Activated gamma-delta T cell treated with Interleukin-2 at 50 U/mL for 16 hours (primary cell): ENCODE measurements around the gene ULBP2.
"Not testable (repeated sequence)": the region's sequence is repeated elsewhere in the genome, so short reads cannot be mapped to it uniquely, and the experiment has no call there.

Experiments
- DNase-seq: peaks from one replicate; pipeline ENCODE4 v3.0.0-alpha.2; 2020

The ULBP2 gene

DNA sequence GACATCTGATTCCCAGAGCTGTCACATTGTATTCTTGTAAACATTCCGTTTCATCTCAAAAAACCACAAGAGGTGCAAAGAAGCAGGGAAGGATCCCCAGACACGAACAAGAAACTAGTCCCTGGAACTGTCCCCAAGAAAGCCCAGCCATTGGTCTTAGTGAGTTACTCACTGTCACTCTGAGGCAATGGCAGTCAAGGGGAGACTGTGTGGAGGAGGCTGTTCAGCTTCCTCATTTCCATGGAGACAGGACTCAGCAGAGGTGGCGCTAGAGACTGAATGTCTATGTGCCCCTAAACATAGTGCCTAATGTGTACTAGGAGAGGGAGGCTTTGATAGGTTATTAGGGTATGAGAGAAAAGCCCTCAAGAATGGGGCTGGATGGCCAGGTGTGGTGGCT is 33.0 kb downstream of the ULBP2 start:
- DNase-seq = no peak

DNA sequence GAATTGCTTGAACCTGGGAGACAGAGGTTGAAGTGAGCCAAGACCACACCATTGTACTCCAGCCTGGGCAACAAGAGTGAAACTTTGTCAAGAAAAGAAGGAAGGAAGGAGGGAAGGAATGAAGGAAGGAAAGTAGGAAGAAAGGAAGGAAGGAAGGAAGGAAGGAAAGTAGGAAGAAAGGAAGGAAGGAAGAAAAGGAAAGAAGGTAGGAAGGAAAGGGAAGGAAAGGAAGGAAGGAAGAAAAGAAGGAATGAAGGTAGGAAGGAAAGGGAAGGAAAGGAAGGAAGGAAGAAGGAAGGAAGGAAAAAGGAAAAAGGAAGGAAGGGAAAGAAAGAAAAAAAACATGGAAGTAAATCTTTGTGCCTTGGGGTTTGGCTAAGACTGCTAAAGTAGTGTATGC is 33.6 kb downstream of the ULBP2 start:
- DNase-seq = no peak

DNA sequence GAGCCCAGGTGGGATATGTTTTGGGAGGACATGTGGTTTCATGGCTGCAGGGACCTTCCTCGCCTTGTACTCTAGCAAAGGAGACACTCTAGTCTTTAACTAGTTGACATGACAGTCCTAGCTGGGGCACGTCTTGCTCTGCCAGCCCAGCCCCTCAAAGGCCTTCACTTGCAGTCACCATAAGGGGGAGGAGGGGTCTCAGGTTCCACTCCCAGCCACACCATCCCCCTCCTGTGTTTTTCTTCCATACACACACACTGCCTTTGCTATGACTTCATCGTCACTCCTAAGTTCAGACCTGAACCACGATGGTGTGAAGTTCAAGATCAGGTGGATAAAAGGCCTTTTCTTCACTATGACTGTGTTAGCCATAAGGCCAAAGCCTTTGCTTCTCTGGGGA is 35.4 kb downstream of the ULBP2 start:
- DNase-seq = no peak

DNA sequence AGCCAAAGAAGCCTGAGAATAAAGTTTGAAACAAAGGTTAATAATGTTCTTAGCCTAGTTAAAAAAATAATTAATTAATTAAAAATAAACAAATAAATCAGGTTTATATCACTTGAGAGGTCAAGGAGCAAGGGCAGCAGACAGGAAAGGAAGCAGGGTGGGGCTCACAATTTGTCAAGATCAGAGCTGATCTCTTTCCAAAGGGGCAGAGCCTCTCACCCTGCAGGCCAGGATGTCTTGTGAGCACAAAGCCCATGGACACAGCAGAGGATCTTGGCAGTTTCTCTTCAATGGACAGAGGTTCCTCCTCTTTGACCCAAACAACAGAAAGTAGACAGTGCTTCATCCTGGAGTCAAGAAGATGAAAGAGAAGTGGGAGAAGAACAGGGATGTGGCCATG is 36.8 kb downstream of the ULBP2 start:
- DNase-seq = no peak

DNA sequence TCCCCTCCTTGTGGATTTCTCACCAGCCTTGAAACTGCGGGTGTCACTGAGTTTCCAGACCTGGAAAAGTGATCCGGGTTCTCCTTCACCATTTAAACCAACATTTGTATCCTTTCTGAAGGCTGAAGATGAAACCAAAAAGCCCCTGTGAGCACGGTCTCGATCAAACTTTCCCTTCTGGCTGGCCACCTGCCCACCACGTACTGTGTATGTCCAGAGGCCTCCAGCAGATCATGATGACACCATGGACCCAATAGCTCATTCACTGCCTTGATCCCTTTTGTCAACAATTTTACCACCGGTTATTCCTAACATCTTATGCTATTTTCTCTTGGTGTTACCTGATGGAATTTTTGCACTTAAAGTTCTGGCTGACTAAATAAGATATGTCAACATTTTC is 37.5 kb downstream of the ULBP2 start:
- no peak for DNase-seq

DNA sequence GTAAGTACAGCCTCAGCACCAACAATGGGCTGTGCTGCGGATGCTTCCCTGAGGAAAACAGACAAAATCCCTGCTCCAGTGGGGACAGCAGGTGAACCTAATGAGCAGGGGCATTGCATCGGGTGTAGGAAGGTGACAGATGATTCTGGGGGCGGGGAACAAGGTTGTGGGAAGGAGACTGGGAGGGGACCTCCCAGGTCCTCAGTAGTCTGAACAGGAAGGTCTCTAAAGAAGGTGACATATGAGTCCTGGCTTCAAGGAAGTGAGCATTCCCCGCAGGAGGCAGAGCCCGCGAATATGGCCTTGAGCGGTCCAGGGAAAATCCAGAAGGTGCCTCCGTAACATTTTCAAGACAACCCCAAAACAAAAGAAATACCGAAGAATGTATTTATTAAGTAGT is 41.3 kb downstream of the ULBP2 start:
- DNase-seq = no peak

DNA sequence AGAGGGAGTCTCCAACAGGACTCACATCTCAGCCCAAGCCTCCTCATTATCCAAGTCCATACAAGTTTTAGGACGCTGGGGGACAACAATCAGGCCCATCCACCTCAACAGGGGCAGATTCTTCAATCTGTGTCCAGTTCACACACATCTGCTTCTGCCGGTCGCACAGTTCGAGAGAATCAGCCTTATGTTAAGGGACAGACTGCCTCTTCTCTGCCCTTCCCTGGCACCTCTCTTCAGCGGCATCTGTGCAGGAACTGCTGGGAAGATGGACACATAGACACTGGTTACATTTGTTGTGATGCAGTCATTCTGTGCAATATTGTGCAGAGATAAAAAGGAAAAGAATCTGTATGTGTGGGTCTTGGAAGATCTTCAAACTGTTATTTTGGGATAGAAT is 43.0 kb downstream of the ULBP2 start:
- DNase-seq = no peak

DNA sequence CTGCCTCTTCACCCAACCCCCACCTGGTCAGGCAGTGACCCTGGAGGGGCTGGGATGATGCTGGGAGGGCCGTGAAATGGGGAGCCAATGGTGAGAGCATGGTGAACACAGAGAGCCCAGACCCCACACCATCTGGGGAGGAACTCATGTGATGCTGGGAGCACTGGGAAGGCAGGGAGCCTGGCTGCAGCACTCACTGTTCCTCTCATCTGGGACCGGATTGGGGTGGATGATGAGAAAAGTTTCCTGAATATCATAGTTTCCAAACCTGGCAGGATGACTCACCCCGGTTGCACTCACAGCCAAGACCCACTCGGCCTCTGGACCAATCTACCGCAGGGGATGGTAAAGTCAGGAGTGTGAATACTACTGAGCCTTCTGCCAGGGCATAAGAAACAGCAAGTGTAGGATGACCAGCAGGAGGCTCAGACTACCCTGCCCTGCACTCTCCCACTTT is 43.7 kb downstream of the ULBP2 start:
- DNase-seq = no peak

DNA sequence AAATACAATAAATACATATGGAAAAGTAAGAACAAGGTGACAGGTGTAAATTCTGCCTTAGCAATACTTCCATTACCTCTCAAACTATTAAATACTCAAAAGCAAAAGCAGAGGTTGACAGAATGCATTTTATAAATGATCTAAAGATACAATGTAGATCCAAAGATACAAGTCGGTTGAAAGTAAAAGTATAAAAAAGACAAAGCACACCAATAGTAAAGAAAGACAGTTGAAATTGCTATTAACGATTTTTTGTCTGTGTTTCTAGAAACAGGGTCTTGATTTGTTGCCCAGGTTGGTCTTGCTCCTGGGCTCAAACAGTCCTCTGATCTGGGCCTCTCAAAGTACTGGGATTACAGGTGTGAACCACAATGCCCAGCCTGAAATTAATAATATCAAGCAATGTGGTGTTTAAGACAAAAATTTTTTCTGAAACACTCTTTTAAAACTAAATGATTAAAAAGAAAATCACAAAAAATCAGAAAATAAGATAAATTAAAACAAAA is 45.8 kb downstream of the ULBP2 start:
- no peak for DNase-seq

DNA sequence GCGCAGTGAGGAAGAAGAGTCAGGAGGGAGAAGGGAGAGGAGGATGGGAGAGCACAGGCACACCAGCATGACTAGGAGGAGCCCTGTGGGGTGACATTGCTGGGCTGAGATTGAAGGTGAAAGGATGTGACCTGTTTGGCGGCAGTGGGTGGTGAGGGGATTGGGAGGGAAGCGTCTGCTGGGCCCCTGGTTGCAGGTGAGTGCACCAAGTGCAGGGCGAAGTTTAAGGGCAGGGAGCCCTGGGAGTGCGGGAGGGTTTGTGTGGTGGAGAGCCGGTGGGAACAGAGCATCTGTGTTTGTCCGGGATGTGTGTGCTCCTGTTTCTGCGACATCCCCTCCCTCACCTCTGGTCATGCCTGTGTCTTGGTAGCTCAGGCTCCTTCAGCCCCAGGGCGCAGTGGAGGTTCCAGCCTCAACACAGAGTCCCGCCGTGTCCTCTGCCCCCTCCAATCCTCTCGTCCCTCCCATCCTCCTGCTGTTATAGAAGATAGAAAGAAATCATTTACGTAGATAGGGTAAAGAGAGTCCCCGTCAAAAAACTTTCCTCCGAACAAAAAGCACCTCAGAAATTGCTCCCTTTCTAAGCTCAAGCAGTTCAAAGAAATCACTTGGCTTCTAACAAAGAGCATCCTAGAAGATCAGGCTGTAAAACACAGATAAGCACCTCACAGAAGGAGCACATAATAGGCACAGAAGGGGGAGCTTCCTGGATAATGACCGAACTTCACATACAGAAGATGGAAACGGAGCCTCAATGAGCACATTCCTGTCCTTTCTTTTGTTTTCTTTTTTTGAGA is 46.9 kb downstream of the ULBP2 start:
- no peak for DNase-seq

DNA sequence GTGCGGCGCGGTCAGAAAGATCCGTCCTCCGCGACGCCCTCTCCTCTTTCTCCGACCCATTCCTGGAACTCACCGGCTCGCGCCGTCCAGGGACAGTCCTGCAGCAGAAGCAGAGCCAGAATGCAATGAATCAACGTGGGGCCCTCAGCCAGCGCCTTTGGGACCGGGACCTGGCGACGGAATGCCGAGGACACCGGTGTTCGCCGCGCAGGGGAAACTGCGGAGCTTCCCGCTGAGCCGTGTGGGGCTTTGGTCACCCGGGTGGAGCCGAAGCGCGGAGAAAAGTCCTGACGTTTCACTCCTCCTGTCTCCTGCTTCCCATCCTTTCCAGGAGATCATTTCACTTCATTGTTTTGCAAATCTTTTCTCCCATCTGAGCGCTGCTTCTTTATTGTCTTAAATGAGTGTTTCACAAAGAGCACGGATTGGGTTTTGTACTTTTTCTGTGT is 48.4 kb downstream of the ULBP2 start:
- DNase-seq = no peak

DNA sequence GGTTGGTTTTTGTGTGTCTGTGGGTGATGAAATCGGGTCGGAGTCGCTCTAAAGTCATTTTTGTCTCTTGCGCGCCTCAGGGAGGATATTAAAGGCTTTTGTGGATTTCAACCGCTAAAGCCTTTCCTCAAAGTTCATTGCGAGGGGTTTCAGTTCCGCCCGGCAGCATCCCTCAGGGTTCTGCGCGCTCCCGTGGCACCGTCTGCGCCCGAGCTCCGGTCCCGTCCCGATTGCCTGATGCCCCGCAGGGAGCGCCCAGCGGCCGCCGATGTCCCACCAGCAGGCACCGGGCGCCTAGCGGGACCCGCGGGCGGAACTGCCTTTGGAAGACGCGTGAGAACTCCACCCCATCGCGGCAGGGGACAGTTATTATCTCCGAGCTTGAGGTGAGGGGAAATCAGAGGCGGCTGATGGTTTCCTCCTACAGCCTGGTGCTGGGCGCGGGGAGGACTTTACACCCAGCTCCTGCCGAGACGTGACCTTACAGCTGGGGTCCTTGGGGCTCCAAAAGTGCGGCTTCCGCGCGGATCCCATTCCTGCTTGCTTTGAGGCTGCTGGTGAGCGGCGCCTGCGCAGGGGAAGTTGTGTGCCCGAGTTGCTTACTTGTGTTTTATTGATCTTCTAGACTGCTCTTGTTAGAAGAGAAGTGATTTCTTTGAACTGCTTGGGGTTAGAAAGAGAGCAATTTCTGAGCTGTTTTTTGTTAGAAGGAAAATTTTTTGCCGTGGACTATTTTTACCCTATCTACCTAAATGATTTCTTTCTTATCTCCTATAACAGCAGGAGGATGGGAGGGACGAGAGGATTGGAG is 49.1 kb downstream of the ULBP2 start:
- no peak for DNase-seq

DNA sequence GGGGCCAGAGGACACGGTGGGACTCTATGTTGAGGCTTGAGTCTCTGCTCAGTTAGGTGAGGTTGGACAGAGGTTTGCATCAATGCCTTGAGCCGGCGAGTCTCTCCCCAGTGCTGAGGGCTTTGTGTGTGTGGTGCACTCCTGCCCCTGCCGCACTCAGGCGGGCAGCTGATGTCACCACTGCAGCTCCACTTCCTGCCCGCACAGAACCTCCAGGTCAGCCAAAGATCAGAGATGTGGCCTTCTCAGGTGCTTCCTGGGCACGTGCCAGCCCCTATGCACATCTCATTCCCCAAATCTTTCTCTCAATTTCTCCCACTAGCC is 49.6 kb downstream of the ULBP2 start:
- not testable (repeated sequence) for DNase-seq

DNA sequence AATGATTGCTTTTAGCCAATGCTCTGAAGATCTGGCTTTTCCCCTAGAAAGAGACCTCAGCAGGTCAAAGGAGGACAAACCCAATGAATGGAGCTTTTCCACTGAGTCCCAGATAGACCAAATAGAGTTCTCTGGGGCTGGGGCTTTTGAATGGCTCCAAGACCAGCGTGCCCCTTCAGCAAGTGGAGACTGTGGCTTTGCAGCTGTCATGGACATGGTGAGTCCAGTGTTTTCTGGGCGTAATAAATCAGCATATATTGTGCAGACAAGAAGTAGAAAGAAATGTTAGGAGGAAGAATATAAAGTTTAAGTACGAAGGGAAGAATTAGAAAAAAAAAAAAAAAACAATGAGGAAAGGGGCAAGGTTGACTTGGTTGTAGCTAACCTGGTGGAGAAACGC is 50.0 kb downstream of the ULBP2 start:
- DNase-seq = no peak

DNA sequence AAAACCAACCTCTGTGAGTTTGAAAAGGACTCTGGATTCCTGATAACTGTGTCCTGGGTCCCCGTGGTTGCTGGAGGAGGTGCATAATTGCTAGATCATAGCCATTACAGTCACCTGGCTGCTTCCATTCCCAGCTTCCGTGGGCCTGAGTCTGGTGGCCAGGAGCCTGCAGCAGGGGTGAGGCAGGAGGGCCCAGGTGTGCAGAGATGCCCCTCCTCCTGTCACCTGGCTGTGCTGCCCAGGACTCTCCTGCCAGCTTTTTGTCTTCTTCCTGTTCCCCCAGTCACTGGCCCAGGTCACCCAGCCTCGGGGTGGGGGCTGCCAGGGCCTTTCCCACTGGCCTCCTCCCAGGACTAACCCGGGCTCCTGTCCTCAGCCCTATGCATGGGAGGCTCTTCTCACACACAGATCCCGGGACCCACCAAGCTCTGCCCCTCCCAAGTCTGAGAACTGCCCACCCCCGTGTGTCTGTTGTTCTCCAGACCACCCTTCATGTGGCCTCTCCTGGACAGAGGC is 53.5 kb downstream of the ULBP2 start:
- DNase-seq = no peak

DNA sequence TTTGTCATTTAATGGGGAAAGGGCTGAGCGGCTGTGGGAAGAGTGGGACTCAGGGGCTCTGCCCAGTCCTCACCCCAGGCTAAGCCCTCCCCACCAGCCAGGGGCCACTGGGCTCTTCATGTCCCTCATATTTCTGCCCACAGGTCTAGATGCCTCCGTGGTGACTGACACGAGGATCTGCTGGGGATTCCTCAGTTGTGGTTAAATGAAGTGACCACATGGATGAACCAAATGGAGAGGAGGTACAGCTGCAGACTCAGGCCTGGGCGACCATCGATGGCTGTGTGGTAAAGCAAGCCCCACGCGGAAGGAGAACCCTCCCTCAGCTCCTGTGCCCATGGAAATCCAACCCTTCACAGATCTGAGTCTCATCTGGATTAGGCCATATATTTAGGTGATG is 54.2 kb downstream of the ULBP2 start:
- no peak for DNase-seq
